Astrocyte of the cerebellum (primary cell): ENCODE measurements around the gene LY6G6C.
A peak's percentile ranks its signal among the peaks of the same experiment; 100 is the strongest.

Experiments used
- DNase-seq: peaks from one replicate; pipeline ENCODE4 v3.0.0-alpha.2; 2011; ENCODE audit warnings: low read depth
- H3K4me3 ChIP-seq: 2 replicates; pipeline ENCODE4 v1.5.1; 2011; ENCODE audit warnings: mild to moderate bottlenecking, low read depth, low read length, moderate library complexity
- in situ Hi-C: cut with HindIII; loops from 2 replicates; pipeline ENCODE4 v1.10.0; 2017; ENCODE audit warnings: low sequenced_read_pairs
- TF ChIP-seq, protein P1 (sequence below): IDR thresholded peaks from 2 replicates; pipeline ENCODE4 v1.5.1; 2012; ENCODE audit warnings: low read length, low read depth, moderate library complexity, mild to moderate bottlenecking; ENCODE audit errors: missing control alignments

The LY6G6C gene

DNA sequence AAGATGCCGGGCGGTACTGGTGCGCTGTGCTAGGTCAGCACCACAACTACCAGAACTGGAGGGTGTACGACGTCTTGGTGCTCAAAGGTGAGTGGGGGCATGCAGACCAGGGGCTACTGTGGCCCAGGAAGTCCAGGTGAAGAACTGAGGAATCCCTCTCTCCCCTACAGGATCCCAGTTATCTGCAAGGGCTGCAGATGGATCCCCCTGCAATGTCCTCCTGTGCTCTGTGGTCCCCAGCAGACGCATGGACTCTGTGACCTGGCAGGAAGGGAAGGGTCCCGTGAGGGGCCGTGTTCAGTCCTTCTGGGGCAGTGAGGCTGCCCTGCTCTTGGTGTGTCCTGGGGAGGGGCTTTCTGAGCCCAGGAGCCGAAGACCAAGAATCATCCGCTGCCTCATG is 13.8 kb downstream of the LY6G6C start:
- in situ Hi-C loops, result no loop called here
- TF ChIP-seq, protein P1, sequence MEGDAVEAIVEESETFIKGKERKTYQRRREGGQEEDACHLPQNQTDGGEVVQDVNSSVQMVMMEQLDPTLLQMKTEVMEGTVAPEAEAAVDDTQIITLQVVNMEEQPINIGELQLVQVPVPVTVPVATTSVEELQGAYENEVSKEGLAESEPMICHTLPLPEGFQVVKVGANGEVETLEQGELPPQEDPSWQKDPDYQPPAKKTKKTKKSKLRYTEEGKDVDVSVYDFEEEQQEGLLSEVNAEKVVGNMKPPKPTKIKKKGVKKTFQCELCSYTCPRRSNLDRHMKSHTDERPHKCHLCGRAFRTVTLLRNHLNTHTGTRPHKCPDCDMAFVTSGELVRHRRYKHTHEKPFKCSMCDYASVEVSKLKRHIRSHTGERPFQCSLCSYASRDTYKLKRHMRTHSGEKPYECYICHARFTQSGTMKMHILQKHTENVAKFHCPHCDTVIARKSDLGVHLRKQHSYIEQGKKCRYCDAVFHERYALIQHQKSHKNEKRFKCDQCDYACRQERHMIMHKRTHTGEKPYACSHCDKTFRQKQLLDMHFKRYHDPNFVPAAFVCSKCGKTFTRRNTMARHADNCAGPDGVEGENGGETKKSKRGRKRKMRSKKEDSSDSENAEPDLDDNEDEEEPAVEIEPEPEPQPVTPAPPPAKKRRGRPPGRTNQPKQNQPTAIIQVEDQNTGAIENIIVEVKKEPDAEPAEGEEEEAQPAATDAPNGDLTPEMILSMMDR, result no peak
- H3K4me3 ChIP-seq, result no peak overlapping the region
- no peak for DNase-seq

DNA sequence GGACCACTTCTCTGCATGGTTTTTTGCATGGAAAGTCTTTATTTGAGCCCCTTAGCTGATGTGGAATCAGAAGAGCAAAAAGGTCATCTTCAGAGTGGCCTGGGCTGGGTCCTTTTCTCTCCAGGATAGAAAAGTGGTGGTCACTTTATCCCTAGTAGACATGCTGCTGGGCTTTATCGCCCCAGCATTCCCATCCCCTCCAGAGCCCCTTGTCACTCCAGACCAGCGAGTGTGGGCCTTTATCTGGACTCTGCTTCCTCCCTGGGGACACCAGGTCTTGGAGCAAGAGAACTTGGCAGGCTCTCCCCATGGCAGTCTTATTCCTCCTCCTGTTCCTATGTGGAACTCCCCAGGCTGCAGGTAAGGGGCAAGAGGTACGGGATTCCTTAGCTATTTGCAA is 14.9 kb downstream of the LY6G6C start, which contains the start of gene LY6G6F:
Gene LY6G6F (plus strand): TSS at position 268 of the 400 bp plus-strand sequence. CDS start 41 bp downstream, at position 309.
- TF ChIP-seq, protein P1, result no peak
- in situ Hi-C loops, result no loop called here
- H3K4me3 ChIP-seq, result no peak within 1 kb of the TSS
- no peak for DNase-seq

DNA sequence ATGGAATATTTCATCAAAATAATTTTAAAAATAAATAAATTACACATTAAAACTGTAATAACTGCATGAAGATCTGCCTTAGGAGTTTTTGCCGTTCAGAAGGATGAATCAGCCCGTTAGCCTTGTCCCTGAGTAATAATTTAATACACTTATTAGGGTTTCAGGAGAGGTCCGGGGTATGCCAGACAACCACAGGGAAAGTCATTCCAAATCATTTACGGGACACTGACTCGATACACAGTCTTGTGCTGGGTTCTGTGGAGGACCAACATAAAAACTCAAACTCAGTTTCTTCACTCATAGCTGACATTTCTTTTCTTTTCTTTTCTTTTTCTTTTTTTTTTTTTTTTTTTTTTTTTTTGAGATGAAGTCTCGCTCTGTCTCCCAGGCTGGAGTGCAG is 15.6 kb downstream of the LY6G6C start:
- TF ChIP-seq, protein P1, result no peak
- no peak for DNase-seq
- in situ Hi-C loops, result no loop called here
- no peak overlapping the region for H3K4me3 ChIP-seq

DNA sequence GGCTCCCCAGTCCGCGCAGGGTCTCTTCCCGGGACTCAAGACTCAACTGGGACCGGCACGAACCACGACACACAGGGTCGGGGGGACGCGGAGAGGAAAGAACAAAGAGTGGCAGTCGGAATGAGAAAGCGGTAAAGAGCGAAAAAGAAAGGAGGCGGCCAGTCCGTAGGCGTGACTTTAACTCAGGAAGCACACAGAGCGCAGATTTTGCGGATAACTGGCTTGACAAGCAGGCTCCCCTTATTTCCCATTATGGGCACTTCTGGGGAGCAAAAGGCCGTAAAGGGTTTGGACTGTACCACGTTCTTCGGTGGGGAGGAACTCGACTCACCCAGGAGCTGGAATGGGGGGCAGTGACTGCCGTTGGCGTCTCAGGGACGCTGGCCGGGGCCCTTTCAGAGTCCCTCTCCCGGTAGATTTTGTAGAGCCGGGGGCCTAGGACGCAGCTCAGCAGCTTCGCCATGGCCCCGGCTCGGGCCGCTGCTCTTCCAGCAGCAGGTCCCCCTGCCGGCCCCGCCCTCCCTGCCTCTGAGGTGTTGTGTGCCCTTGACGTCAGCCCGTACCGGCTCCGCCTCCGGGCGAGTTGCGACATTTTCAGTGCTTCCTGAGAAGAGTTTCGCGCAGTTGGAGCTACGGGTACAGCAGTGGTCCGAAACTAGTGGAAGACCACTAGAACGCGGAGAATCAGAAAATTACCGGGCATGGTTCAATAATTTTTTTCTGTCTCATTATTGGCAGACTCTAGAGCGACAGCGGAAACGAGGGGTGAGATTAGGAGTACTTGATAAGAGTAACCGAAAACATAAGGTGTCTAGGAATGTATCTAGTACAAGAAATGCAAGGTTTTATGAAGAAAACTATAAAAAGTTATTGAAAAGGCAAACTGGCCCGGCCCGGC is 18.5 kb downstream of the LY6G6C start, which contains the start of gene ABHD16A:
Gene ABHD16A (minus strand): TSS at position 506 of the 898 bp plus-strand sequence. CDS start 43 bp downstream, at position 463.
- peak; percentile 97 for DNase-seq
- H3K4me3 ChIP-seq, result peak within 1 kb of the TSS; percentile 95
- in situ Hi-C loops, result no loop called here
- TF ChIP-seq, protein P1, result no peak

DNA sequence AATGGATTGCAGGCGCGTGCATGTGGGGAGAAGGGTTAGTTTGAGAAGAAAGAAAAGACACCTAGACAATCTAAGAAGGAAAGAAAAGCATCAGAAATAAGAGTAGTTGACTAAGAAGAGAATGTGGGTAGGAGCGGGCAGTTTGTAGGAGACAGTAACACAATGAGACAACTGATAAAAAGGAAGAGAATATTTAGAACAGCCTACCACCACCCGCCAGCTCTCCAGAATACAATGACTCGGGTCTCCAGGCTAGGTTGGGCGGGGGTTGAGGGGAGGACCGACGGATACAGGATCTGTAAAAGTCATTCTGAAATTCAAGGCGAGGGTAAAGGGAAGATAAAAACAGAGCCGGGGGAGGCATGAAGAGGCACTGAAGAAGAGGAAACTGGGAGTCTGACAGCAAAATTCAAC is 19.1 kb downstream of the LY6G6C start:
- TF ChIP-seq, protein P1, result no peak
- no peak for DNase-seq
- in situ Hi-C loops, result no loop called here
- H3K4me3 ChIP-seq, result peak overlapping the region; percentile 95

DNA sequence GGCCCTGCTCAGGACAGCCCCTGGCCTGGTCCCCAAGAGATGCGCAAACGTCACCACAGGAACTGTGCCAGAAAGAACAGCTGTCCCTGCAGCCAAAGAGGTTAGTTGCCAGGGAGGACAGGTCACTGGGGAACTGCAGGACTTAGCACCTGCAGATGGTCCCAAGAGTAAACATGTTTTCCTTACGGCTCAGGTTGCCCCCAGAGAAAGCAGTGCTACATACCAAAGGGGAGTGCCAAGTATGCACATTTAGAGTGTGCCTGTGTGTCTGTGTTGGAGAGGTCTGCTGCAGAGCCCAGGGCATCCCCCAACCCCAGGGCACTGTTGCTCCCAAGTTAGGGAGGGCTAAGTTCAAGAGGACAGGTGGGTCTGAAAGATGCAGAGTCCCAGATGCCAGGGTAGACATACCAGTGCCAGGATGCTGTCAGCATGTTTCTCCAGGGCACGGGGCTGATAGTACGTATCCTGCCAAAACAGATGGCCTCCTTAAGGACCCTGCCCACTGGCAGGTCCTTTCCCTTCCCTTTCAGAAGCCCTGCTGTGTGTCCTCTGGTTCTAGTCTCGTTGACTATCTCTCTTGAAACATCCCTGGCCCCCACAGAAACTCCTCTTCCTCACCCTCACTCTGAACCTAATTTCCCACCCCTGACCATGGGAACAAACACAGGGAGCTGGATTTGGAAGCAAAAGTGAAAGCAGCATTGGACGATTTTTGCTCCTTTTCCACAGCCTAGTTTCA is 19.7 kb downstream of the LY6G6C start:
- H3K4me3 ChIP-seq, result peak overlapping the region; percentile 95
- no peak for DNase-seq
- TF ChIP-seq, protein P1, result no peak
- in situ Hi-C loops, result no loop called here
